T-helper 1 cell (primary cell): ENCODE results near the gene KLK15.
"Not testable (repeated sequence)": the region's sequence is repeated elsewhere in the genome, so short reads cannot be mapped to it uniquely, and the experiment has no call there.

Source experiments
- DNase-seq, 5 donors: peaks; one replicate each; pipeline ENCODE4 v3.0.0-alpha.2; 2012 to 2020

The KLK15 gene

GRCh38 chr19:50794876-50795663, 38.3 kb downstream of the KLK15 start:
- DNase-seq, result no peak

- no peak for DNase-seq
These were observed 39.1 kb downstream of the KLK15 start for GRCh38 chr19:50794074-50794875.

- DNase-seq, result no peak
These were observed 39.8 kb downstream of the KLK15 start for GRCh38 chr19:50793558-50794065.

- DNase-seq, result no peak
These were observed 40.8 kb downstream of the KLK15 start for GRCh38 chr19:50792272-50793250.

GRCh38 chr19:50791594-50792271, 41.6 kb downstream of the KLK15 start:
- DNase-seq, result no peak

- no peak for DNase-seq
These were observed 42.4 kb downstream of the KLK15 start for GRCh38 chr19:50790922-50791467.

- no peak for DNase-seq
These were observed 43.0 kb downstream of the KLK15 start, which contains the start of gene ACP4 for GRCh38 chr19:50790396-50790795. ACP4 (plus strand) TSS chr19:50790415; CDS start chr19:50790415, 0 bp downstream.

GRCh38 chr19:50785329-50785728, 48.0 kb downstream of the KLK15 start:
- DNase-seq, result no peak

- no peak for DNase-seq
These were observed 48.7 kb downstream of the KLK15 start for GRCh38 chr19:50784710-50785109.

- not testable (repeated sequence) for DNase-seq
These were observed 49.6 kb downstream of the KLK15 start for GRCh38 chr19:50783848-50784152.

- DNase-seq, result no peak
These were observed 52.5 kb downstream of the KLK15 start for GRCh38 chr19:50780753-50781435.

GRCh38 chr19:50779504-50780457, 53.6 kb downstream of the KLK15 start:
- DNase-seq, result no peak

GRCh38 chr19:50778906-50779430, 54.4 kb downstream of the KLK15 start:
- no peak for DNase-seq

GRCh38 chr19:50777830-50778303, 55.5 kb downstream of the KLK15 start:
- no peak for DNase-seq

- no peak for DNase-seq
These were observed 56.1 kb downstream of the KLK15 start for GRCh38 chr19:50777261-50777660.

GRCh38 chr19:50776131-50776530, 57.2 kb downstream of the KLK15 start:
- DNase-seq, result no peak
